HCT116 (cell line): ENCODE data around the gene MBL2. TPM values are rescaled to one million over a fixed set of nuclear protein-coding genes. Genes with fewer than 3 reads are reported as not detected.

Experiments
- ATAC-seq: fragments of 200-7000 bp; cut with Tn5 transposase; 2 replicates; pipeline ENCODE4 v1.9.1; 2020; ENCODE audit warnings: mild to moderate bottlenecking, moderate library complexity
- BruUV-seq: library from RNA; stranded (reverse); fragments of 400-500 nt; replicated peaks from 2 replicates; lab custom pipeline; 2021; lab: Mats Ljungman, UMichigan
- CTCF ChIA-PET: fragments of 300-600 bp; sonication (Branson Sonifier 250); formaldehyde crosslinking; loops from one replicate; lab custom pipeline; 2021; ENCODE audit warnings: antibody characterized with exemption; lab: Charles Lee
- POLR2A ChIA-PET: fragments of 300-600, 350-600 bp; sonication (Branson Sonifier 250); formaldehyde crosslinking; loops from one replicate; lab custom pipeline; 2021; ENCODE audit warnings: antibody characterized with exemption; lab: Charles Lee
- RAD21 ChIA-PET, 2 experiments: fragments of 300-600 bp; sonication (Branson Sonifier 250); formaldehyde crosslinking; loops; one replicate each; lab custom pipeline; 2023; ENCODE audit warnings: low total read pairs in 2 of 2; ENCODE audit not compliant: uncharacterized antibody in 2 of 2, unreplicated experiment in 2 of 2, low non-redundant PET in 1 of 2; lab: Charles Lee
- DNase-seq: peaks from one replicate; pipeline ENCODE4 v3.0.0-alpha.2; 2010; ENCODE audit warnings: low read depth, low spot score
- H2AFZ ChIP-seq: fragments of 200-600 bp; shearing (Covaris generic), sonication (generic); 2 replicates; pipeline ENCODE4 v1.6.1; 2017; ENCODE audit warnings: low read depth, mixed run types, mixed read lengths, antibody characterized with exemption, low read length; ENCODE audit not compliant: poor library complexity, severe bottlenecking
- H3K27ac ChIP-seq: 2 replicates; pipeline ENCODE4 v1.5.1; 2012; ENCODE audit warnings: low read depth, low read length
- H3K27me3 ChIP-seq: fragments of 200-600 bp; sonication (generic); 2 replicates; pipeline ENCODE4 v1.6.1; 2016; ENCODE audit warnings: mixed run types, low read length, mixed read lengths; ENCODE audit not compliant: insufficient read depth
- H3K36me3 ChIP-seq, 2 experiments: fragments of 200-500 bp in 1 of 2; fragments of 200-600 bp in 1 of 2; sonication (Bioruptor generic) in 1 of 2; sonication (generic) in 1 of 2; 2 replicates each; pipeline versions ENCODE4 v1.5.1 to v1.6.1; 2014 to 2016; ENCODE audit warnings: low read length in 2 of 2, inconsistent platforms in 1 of 2, mixed read lengths in 1 of 2, mixed run types in 1 of 2; ENCODE audit not compliant: insufficient read depth in 2 of 2, control insufficient read depth in 1 of 2
- H3K4me1 ChIP-seq, 2 experiments: fragments of 200-600 bp in 1 of 2; sonication (generic) in 1 of 2; 2 replicates each; pipeline versions ENCODE4 v1.5.1 to v1.6.1; 2012 to 2017; ENCODE audit warnings: low read length in 2 of 2, inconsistent platforms in 1 of 2, mild to moderate bottlenecking in 1 of 2, mixed read lengths in 1 of 2, mixed run types in 1 of 2, moderate library complexity in 1 of 2; ENCODE audit not compliant: insufficient read depth in 2 of 2, control insufficient read depth in 1 of 2
- H3K4me2 ChIP-seq: fragments of 200-600 bp; sonication (generic); 2 replicates; pipeline ENCODE4 v1.6.1; 2017; ENCODE audit warnings: mixed run types, low read length, mixed read lengths
- H3K4me3 ChIP-seq, 2 experiments: fragments of 200-600 bp in 1 of 2; sonication (generic) in 1 of 2; replicated peaks in 1 of 2; 2 replicates each; pipeline ENCODE4 v1.5.1; 2011 to 2016; ENCODE audit warnings: low read length in 2 of 2, control low read depth in 1 of 2, low read depth in 1 of 2, mild to moderate bottlenecking in 1 of 2, mixed read lengths in 1 of 2, mixed run types in 1 of 2
- H3K79me2 ChIP-seq: fragments of 200-600 bp; sonication (generic); 2 replicates; pipeline ENCODE4 v1.6.1; 2017; ENCODE audit warnings: mild to moderate bottlenecking, mixed run types, low read length, moderate library complexity, mixed read lengths; ENCODE audit not compliant: insufficient read depth
- H3K9ac ChIP-seq: fragments of 200-600 bp; sonication (generic); 2 replicates; pipeline ENCODE4 v1.6.1; 2016; ENCODE audit warnings: low read length, mixed read lengths
- H3K9me2 ChIP-seq: fragments of 200-600 bp; sonication (generic), shearing (Covaris generic); 2 replicates; pipeline ENCODE4 v1.6.1; 2017; ENCODE audit warnings: mixed run types, mild to moderate bottlenecking, moderate library complexity; ENCODE audit not compliant: insufficient read depth
- H3K9me3 ChIP-seq, 2 experiments: fragments of 200-500 bp in 1 of 2; fragments of 200-600 bp in 1 of 2; sonication (Bioruptor generic) in 1 of 2; sonication (generic) in 1 of 2; 2 replicates each; pipeline ENCODE4 v1.6.1; 2014 to 2017; ENCODE audit warnings: low read length in 2 of 2, mixed read lengths in 2 of 2, inconsistent platforms in 1 of 2, low read depth in 1 of 2, mild to moderate bottlenecking in 1 of 2, mixed run types in 1 of 2, moderate library complexity in 1 of 2; ENCODE audit not compliant: control insufficient read depth in 1 of 2, insufficient read depth in 1 of 2
- H4K20me1 ChIP-seq: fragments of 200-600 bp; sonication (generic), shearing (Covaris generic); 2 replicates; pipeline ENCODE4 v1.6.1; 2017; ENCODE audit warnings: mixed run types, mild to moderate bottlenecking, moderate library complexity; ENCODE audit not compliant: insufficient read depth
- CBX3 ChIP-seq: IDR thresholded peaks from 2 replicates; pipeline ENCODE4 v1.6.1; 2012; ENCODE audit warnings: low read depth
- CEBPB ChIP-seq: IDR thresholded peaks from 2 replicates; pipeline ENCODE4 v1.6.1; 2012; ENCODE audit warnings: low read depth
- POLR2AphosphoS5 ChIP-seq: IDR thresholded peaks from 2 replicates; pipeline ENCODE4 v1.6.1; 2011; ENCODE audit warnings: mild to moderate bottlenecking, low read depth, low read length, moderate library complexity
- RAD21 ChIP-seq: IDR thresholded peaks from 2 replicates; pipeline ENCODE4 v1.6.1; 2012; ENCODE audit warnings: low read depth, mild to moderate bottlenecking
- ZNF274 ChIP-seq: fragments of 200-500 bp; sonication (Bioruptor generic); IDR thresholded peaks from 2 replicates; pipeline ENCODE4 v1.6.1; 2014; ENCODE audit warnings: mild to moderate bottlenecking, low read depth, low read length, inconsistent platforms
- intact Hi-C: fragments of 100-400 bp; cut with micrococcal nuclease; formaldehyde crosslinking; loops from 2 replicates; pipeline ENCODE4 v1.10.0; 2022
- total RNA-seq: library from RNA; stranded (reverse); gene quantifications from one replicate; pipeline ENCODE4 v1.2.1, GENCODE V29; 2021; ENCODE audit not compliant: unreplicated experiment
- TF ChIP-seq, protein P1 (sequence below): IDR thresholded peaks from 2 replicates; pipeline ENCODE4 v1.6.1; 2011; ENCODE audit warnings: mild to moderate bottlenecking, low read length, moderate library complexity; ENCODE audit not compliant: insufficient replicate concordance; ENCODE audit errors: extremely low read depth
- TF ChIP-seq, protein P2 (sequence below): IDR thresholded peaks from 2 replicates; pipeline ENCODE4 v1.6.1; 2012
- TF ChIP-seq, protein P3 (sequence below), 3 experiments: fragments of 200-600 bp in 1 of 3; sonication (generic) in 1 of 3; IDR thresholded peaks in 2 of 3; conservative IDR thresholded peaks in 1 of 3; 2 replicates each; pipeline ENCODE4 v1.5.1; 2012 to 2017; ENCODE audit warnings: low read depth in 2 of 3, low read length in 2 of 3, antibody characterized with exemption in 1 of 3, borderline replicate concordance in 1 of 3, control low read depth in 1 of 3, mild to moderate bottlenecking in 1 of 3, mixed read lengths in 1 of 3, mixed run types in 1 of 3, moderate library complexity in 1 of 3; ENCODE audit not compliant: insufficient read depth in 1 of 3

Gene MBL2
- total RNA-seq, 1 experiment from 2014 or later: not detected

DNA sequence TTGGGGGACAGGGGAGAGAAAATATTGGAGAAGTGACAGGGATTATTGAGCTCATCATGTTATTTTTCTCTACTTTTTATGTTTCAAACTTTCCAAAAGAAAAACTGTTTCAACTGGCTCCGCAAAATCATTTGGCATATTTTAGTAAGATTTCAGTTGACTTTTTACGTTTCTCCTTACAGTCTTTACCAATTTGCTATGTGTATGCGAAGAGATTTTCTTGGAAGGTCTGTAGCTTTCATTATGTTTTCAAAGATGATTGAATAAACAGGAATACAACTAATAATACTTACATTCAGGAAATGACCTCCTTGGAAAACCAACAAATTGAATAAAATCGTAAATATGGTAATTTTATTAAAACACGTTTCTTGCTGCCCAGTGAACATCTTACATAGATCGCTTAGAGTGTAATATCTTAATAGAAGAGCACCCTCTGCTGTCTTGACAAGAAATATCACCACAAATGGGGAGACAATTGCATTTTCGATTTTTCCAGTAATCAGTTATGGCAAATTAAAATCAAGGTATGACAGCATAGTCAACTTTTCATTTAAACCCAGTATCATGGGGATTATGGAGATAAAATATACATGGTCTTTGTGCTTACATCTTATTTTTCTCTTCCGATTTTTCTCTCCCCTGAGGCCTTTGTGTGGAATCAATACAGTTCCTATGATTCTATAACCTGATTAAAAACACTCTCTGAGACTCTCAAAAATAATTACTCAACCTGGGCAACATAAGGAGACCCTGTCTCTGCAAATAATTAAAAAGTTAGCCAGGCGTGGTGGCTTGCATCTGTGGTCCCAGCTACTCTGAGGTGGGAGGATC is 43.1 kb downstream of the MBL2 start:
- BruUV-seq: no TSS peak
- ChIA-PET RAD21 (interaction anchor here in 1 of 2 experiments (0.7 kb wide), 1 partner anchor 86 kb away, joined by 3 read pairs; no protein-coding TSS in a partner anchor), POLR2A (no interaction called here), CTCF (interaction anchor here (0.7 to 3.7 kb wide), 2 partner anchors 79 to 84 kb away, joined by 3 to 40 read pairs; no protein-coding TSS in a partner anchor)
- H2AFZ ChIP-seq: peak overlapping the region; percentile 61
- H3K27me3 ChIP-seq: no peaks in the 10 kb centered on the region
- H3K4me2 ChIP-seq: peak overlapping the region; percentile 41
- no peaks in the 10 kb centered on the region for H3K4me1 ChIP-seq
- H3K36me3 ChIP-seq: no peaks in the 10 kb centered on the region
- no peak overlapping the region for H3K27ac ChIP-seq
- no peaks in the 10 kb centered on the region for H3K79me2 ChIP-seq
- H4K20me1 ChIP-seq: no peaks in the 10 kb centered on the region
- intact Hi-C loops: loop anchor here (1.0 kb wide), 2 partner anchors 85 to 421 kb away; no protein-coding TSS in a partner anchor
- H3K9ac ChIP-seq: no peak overlapping the region
- no peak overlapping the region; a peak in 1 of 4 replicates for H3K4me3 ChIP-seq
- H3K9me2 ChIP-seq: no peaks in the 10 kb centered on the region
- H3K9me3 ChIP-seq: no peaks in the 10 kb centered on the region
- TF ChIP-seq POLR2AphosphoS5 (no peak), CBX3 (no peak), RAD21 (peak; percentile 78), CEBPB (no peak), ZNF274 (no peak)
- TF ChIP-seq, protein P1, sequence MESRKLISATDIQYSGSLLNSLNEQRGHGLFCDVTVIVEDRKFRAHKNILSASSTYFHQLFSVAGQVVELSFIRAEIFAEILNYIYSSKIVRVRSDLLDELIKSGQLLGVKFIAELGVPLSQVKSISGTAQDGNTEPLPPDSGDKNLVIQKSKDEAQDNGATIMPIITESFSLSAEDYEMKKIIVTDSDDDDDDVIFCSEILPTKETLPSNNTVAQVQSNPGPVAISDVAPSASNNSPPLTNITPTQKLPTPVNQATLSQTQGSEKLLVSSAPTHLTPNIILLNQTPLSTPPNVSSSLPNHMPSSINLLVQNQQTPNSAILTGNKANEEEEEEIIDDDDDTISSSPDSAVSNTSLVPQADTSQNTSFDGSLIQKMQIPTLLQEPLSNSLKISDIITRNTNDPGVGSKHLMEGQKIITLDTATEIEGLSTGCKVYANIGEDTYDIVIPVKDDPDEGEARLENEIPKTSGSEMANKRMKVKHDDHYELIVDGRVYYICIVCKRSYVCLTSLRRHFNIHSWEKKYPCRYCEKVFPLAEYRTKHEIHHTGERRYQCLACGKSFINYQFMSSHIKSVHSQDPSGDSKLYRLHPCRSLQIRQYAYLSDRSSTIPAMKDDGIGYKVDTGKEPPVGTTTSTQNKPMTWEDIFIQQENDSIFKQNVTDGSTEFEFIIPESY: no peak
- TF ChIP-seq, protein P2, sequence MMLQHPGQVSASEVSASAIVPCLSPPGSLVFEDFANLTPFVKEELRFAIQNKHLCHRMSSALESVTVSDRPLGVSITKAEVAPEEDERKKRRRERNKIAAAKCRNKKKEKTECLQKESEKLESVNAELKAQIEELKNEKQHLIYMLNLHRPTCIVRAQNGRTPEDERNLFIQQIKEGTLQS: no peak
- TF ChIP-seq, protein P3, sequence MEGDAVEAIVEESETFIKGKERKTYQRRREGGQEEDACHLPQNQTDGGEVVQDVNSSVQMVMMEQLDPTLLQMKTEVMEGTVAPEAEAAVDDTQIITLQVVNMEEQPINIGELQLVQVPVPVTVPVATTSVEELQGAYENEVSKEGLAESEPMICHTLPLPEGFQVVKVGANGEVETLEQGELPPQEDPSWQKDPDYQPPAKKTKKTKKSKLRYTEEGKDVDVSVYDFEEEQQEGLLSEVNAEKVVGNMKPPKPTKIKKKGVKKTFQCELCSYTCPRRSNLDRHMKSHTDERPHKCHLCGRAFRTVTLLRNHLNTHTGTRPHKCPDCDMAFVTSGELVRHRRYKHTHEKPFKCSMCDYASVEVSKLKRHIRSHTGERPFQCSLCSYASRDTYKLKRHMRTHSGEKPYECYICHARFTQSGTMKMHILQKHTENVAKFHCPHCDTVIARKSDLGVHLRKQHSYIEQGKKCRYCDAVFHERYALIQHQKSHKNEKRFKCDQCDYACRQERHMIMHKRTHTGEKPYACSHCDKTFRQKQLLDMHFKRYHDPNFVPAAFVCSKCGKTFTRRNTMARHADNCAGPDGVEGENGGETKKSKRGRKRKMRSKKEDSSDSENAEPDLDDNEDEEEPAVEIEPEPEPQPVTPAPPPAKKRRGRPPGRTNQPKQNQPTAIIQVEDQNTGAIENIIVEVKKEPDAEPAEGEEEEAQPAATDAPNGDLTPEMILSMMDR (IDR thresholded peaks at IDR 0.05 in 2 of 3, conservative IDR thresholded peaks at IDR 0.05 in 1 of 3; ENCODE audit: borderline replicate concordance in 1 of 3, insufficient read depth in 1 of 3, low read depth in 2 of 3, low read length in 2 of 3): peak; percentile 38 to 77 (median 63); a peak in 4 of 6 replicates
- peak; percentile 69 for ATAC-seq
- peak; percentile 21 for DNase-seq
